Measurements from ENCODE around the gene ZNF512B. TPM values are rescaled to one million over a fixed set of nuclear protein-coding genes. Genes with fewer than 3 reads are reported as not detected.
A peak's percentile ranks its signal among the peaks of the same experiment; 100 is the strongest.

The ZNF512B gene
- total and polyA plus RNA-seq, 2 donors (not counting 3 experiments of a cell fraction or from before 2014, with no cell fraction given): 8.7 to 30.0 TPM

DNA sequence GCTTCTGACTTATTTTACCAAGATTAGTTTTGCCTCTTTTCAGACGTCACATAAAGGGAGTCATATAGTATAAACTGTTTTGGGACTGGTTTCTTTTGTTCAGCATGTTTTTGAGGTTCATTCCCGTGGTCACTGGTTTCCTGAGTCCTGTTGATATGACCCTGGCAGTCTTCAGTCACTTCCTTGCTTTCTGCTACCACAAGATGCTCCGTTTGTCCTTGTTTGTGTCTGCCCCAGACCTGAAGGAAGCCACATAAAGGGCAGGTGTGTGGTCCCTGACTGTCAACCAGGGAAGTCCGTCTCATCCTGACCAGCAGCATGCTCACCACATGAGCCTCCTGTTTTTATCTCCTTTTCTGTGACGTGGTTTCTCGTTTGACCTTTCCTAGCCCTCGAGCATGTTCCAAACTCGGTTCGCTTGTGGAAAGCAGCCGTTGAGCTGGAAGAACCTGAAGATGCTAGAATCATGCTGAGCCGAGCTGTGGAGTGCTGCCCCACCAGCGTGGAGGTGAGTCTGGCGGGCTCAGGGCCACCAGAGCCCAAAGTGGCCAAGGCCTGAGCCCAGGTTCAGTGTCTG, 40.2 kb upstream of the ZNF512B start:
- Histone ChIP-seq H3K9me1 (replicated peaks; ENCODE audit: control insufficient read depth, extremely low read depth, insufficient read depth, low read length) (no peaks in the 10 kb centered on the region), H3K27me3 (ENCODE audit: control insufficient read depth in 2 of 2, insufficient read depth in 2 of 2, low read length in 2 of 2) (no peaks in the 10 kb centered on the region), H3K4me1 (ENCODE audit: control insufficient read depth, extremely low read depth, insufficient read depth, low read length) (peaks cover 2% of the 10 kb centered on the region), H4K20me1 (replicated peaks; ENCODE audit: control insufficient read depth, extremely low read depth, insufficient read depth, low read length) (no peaks in the 10 kb centered on the region), H3K27ac (ENCODE audit: insufficient read depth, low read depth, low read length) (no peak overlapping the region), H3K36me3 (ENCODE audit: control insufficient read depth in 2 of 2, extremely low read depth in 1 of 2, insufficient read depth in 2 of 2, low read length in 2 of 2) (peaks cover 14 to 36% of the 10 kb centered on the region in 2 experiments), H3K9ac (replicated peaks; ENCODE audit: extremely low read depth, insufficient read depth, low read length) (no peak overlapping the region), H3K4me3 (replicated peaks in 1 of 3; ENCODE audit: insufficient read depth in 1 of 3, low read depth in 1 of 3, low read length in 3 of 3) (no peak overlapping the region), H3K79me2 (ENCODE audit: control insufficient read depth, insufficient read depth, low read length) (no peaks in the 10 kb centered on the region), H2AFZ (ENCODE audit: low read depth, low read length) (no peak overlapping the region), H3K9me3 (replicated peaks; ENCODE audit: control insufficient read depth, insufficient read depth, low read length) (no peaks in the 10 kb centered on the region), H3K4me2 (ENCODE audit: insufficient read depth, low read length) (no peak overlapping the region)
- no TSS peak for BruUV-seq (replicated peaks)
- ChIA-PET POLR2A (no interaction called here), CTCF (no interaction called here)
- dilution Hi-C loops (cut with MboI; ENCODE audit: extremely low pct_ligation_motif_present, low sequenced_read_pairs): no loop called here
- intact Hi-C loops (cut with micrococcal nuclease): no loop called here
- DNase-seq (ENCODE audit: low read depth, low spot score): peak; percentile 22
- TF ChIP-seq MYC (IDR thresholded peaks at IDR 0.05; ENCODE audit: low read depth, low read length) (no peak), POLR2AphosphoS5 (IDR thresholded peaks at IDR 0.05; ENCODE audit: insufficient read depth, low read depth, low read length) (no peak), EZH2 (IDR thresholded peaks at IDR 0.05; ENCODE audit: borderline replicate concordance, low read depth, low read length, severe bottlenecking) (no peak)
- TF ChIP-seq, protein P1, sequence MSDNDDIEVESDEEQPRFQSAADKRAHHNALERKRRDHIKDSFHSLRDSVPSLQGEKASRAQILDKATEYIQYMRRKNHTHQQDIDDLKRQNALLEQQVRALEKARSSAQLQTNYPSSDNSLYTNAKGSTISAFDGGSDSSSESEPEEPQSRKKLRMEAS (IDR thresholded peaks at IDR 0.05; ENCODE audit: insufficient read depth, insufficient read length): no peak
- FAIRE-seq: no peak

DNA sequence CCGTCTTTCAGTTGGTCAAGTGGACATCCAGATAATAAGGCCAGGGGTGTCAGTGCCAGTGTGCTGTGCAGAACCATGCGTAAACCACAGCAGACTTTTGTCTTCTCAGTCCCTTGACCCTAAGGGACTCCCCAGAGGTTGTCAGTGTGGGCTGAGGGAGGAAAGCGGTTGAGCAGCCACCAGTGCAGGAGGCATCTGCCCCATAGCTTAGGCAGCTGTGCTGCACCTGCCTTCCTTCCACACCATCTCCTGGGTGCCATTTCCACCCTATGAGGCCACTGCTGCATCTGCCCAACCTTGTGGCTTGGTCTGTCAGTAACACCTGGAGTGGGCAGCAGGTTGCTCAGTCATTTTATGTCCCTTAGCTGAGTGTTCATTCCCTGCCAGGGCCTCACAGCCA, 37.2 kb upstream of the ZNF512B start:
- no peak overlapping the region for H3K4me3 ChIP-seq (replicated peaks in 1 of 3; ENCODE audit: insufficient read depth in 1 of 3, low read depth in 1 of 3, low read length in 3 of 3)
- no peak overlapping the region for H3K4me2 ChIP-seq (ENCODE audit: insufficient read depth, low read length)
- H3K27me3 ChIP-seq (ENCODE audit: control insufficient read depth in 2 of 2, insufficient read depth in 2 of 2, low read length in 2 of 2): no peaks in the 10 kb centered on the region
- no peaks in the 10 kb centered on the region for H3K9me3 ChIP-seq (replicated peaks; ENCODE audit: control insufficient read depth, insufficient read depth, low read length)
- TF ChIP-seq EZH2 (IDR thresholded peaks at IDR 0.05; ENCODE audit: borderline replicate concordance, low read depth, low read length, severe bottlenecking): no peak
- TF ChIP-seq JUN (IDR thresholded peaks at IDR 0.05; ENCODE audit: borderline replicate concordance, insufficient read depth, insufficient read length, low read depth): no peak
- TF ChIP-seq GATA2 (IDR thresholded peaks at IDR 0.05; ENCODE audit: insufficient read depth, insufficient read length, low read depth, low read length): no peak
- TF ChIP-seq, protein P1 (IDR thresholded peaks at IDR 0.05; ENCODE audit: insufficient read depth, insufficient read length): no peak
- TF ChIP-seq, protein P2, sequence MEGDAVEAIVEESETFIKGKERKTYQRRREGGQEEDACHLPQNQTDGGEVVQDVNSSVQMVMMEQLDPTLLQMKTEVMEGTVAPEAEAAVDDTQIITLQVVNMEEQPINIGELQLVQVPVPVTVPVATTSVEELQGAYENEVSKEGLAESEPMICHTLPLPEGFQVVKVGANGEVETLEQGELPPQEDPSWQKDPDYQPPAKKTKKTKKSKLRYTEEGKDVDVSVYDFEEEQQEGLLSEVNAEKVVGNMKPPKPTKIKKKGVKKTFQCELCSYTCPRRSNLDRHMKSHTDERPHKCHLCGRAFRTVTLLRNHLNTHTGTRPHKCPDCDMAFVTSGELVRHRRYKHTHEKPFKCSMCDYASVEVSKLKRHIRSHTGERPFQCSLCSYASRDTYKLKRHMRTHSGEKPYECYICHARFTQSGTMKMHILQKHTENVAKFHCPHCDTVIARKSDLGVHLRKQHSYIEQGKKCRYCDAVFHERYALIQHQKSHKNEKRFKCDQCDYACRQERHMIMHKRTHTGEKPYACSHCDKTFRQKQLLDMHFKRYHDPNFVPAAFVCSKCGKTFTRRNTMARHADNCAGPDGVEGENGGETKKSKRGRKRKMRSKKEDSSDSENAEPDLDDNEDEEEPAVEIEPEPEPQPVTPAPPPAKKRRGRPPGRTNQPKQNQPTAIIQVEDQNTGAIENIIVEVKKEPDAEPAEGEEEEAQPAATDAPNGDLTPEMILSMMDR (IDR thresholded peaks at IDR 0.05; ENCODE audit: extremely low read depth in 1 of 2, insufficient read depth in 1 of 2, low read depth in 1 of 2, low read length in 2 of 2): no peak
- TF ChIP-seq MYC (IDR thresholded peaks at IDR 0.05; ENCODE audit: low read depth, low read length): no peak
- TF ChIP-seq POLR2AphosphoS5 (IDR thresholded peaks at IDR 0.05; ENCODE audit: insufficient read depth, low read depth, low read length): no peak
- no peak for TF ChIP-seq FOS (IDR thresholded peaks at IDR 0.05; ENCODE audit: borderline replicate concordance, insufficient read depth, low read length)
- no peak for TF ChIP-seq POLR2A (IDR thresholded peaks at IDR 0.05; ENCODE audit: low read depth, low read length)
- FAIRE-seq (no peak), DNase-seq (ENCODE audit: low read depth, low spot score) (no peak)
- H3K27ac ChIP-seq (ENCODE audit: insufficient read depth, low read depth, low read length): no peak overlapping the region
- peaks cover 2% of the 10 kb centered on the region for H3K4me1 ChIP-seq (ENCODE audit: control insufficient read depth, extremely low read depth, insufficient read depth, low read length)
- intact Hi-C loops (cut with micrococcal nuclease): no loop called here
- ChIA-PET CTCF (interaction anchor here (1.0 kb wide), 1 partner anchor 31 kb away, joined by 3 read pairs; no protein-coding TSS in a partner anchor), POLR2A (interaction anchor here (0.7 kb wide), 1 partner anchor 465 kb away, joined by 3 read pairs; no protein-coding TSS in a partner anchor)
- dilution Hi-C loops (cut with MboI; ENCODE audit: extremely low pct_ligation_motif_present, low sequenced_read_pairs): no loop called here
- BruUV-seq (replicated peaks): no TSS peak
- no peaks in the 10 kb centered on the region for H3K79me2 ChIP-seq (ENCODE audit: control insufficient read depth, insufficient read depth, low read length)
- no peaks in the 10 kb centered on the region for H3K9me1 ChIP-seq (replicated peaks; ENCODE audit: control insufficient read depth, extremely low read depth, insufficient read depth, low read length)
- H3K36me3 ChIP-seq (ENCODE audit: control insufficient read depth in 2 of 2, extremely low read depth in 1 of 2, insufficient read depth in 2 of 2, low read length in 2 of 2): peaks cover 12 to 52% of the 10 kb centered on the region in 2 experiments
- H2AFZ ChIP-seq (ENCODE audit: low read depth, low read length): no peak overlapping the region
- no peak overlapping the region for H3K9ac ChIP-seq (replicated peaks; ENCODE audit: extremely low read depth, insufficient read depth, low read length)
- no peaks in the 10 kb centered on the region for H4K20me1 ChIP-seq (replicated peaks; ENCODE audit: control insufficient read depth, extremely low read depth, insufficient read depth, low read length)

Data from endothelial cell of umbilical vein (primary cell).